Cardiac septum (tissue), 1 donor: ENCODE results near the gene BCO1. TPM values are rescaled to one million over a fixed set of nuclear protein-coding genes. Genes with fewer than 3 reads are reported as not detected.

ENCODE experiments used
- DNase-seq: peaks from one replicate; pipeline ENCODE4 v3.0.0-alpha.2; 2020; ENCODE audit warnings: low spot score
- intact Hi-C: fragments of 100-400 bp; cut with DNase I; formaldehyde crosslinking; loops from one replicate; pipeline ENCODE4 v1.14.0; 2022
- total RNA-seq: library from RNA; stranded (reverse); fragmentation: NEBNext Ultra II Directional; extraction: Animal tissue kit (Norgen Biotek cat#: 25700); gene quantifications from one replicate; pipeline ENCODE4 v1.2.1, GENCODE V29; 2021
- donor health status: DM: no; HTN: no; CAD: no.

The BCO1 gene
- total RNA-seq, 1 donor from 2014 or later = not detected

DNA sequence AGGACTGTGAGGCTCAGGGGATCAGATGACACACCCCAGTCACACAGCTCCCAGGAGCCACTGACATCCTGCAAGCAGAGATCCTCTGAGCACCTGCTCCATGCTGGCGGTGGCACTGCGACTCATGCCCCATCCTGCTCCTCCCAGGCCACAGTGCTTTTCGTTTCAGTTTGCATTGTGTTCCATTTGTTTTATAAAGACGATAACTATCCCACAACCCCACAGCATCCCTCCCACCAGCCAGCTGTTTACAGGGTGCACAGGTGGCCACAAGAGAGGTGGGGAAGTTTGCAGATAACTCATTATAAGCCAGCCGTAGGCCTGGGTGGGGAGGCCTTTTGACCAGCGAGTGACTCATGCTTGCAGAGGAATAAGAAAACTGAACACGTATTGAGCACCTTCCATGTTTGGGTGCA lies 28.2 kb downstream of the BCO1 start:
- intact Hi-C loops = loop anchor here (1.0 kb wide), 1 partner anchor 29 kb away; no protein-coding TSS in a partner anchor

DNA sequence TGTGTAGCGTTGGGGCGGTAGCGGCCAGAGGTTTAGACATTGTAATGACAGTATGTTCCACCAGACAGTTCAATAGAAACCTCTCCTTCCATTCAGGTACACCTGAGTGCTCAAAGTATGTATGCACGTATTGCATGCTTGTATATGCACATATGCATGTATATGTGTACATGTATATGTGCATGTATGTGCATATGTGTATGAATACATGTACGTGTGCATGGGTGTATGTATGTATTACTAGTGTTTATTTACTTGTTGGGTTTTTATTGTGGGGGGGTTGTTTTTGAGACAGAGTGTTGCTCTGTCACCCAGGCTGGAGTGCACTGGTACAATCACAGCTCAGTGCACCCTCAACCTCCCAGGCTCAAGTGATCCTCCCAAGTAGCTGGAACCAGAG lies 30.0 kb downstream of the BCO1 start:
- no peak for DNase-seq
- intact Hi-C loops = no loop called here

More for the DNA sequence above, 28.2 kb downstream of the BCO1 start:
- no peak for DNase-seq

DNA sequence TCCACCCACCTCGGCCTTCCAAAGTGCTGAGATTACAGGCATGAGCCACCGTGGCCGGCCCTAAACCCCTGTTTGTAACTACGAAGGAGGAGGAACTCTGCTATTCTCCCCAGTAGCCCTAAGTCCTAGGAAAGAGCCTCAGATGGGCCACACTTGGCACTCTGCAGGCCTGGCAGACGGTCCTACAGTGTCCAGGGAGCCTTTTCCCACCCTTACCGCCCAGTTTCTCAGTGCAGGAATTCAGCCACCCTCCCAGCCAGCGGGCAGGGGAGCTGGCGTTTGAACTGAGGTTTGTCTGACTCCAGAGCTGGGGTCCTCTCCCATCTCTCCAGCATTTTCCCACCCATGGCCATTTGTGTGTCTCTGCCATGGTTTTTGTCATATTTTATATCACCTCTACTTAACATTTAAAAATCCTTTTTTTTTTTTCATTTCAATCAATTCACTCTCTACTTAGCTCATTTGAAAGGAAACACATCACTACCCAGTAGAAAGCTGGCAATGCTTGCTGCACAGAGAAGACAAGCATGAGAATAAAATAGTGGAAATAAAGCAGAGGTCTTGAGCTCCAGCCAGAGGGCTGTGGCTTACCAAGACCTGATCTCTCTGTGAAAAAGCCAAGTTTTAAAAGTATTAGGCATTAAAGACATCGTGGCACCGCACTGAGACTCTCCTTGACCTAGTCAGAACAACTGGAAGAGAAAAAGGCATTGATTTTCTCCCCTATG lies 34.9 kb downstream of the BCO1 start:
- intact Hi-C loops = no loop called here
- DNase-seq = no peak

DNA sequence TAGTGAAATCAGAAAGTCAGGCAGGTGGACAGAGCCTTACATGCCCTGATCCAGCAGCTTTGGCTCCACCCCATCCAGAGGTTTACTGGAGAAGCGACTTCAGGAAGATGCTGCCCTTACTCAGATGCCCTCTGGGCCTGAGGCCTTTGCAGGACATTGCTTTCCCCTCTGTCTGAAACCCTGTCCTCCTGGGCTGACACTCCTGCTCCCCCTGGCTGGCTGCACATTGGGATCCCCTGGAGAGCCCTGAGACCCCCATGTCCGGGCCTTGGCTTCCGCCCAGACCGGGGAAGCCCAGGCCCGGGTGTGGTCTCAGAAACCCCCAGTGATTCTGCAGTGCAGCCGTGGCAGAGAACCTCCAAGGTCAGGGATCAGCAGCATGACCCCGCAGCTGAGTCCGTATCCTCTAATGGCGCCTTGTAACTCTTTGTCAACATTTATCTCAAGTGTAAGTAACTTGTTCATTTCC lies 36.6 kb downstream of the BCO1 start:
- intact Hi-C loops = no loop called here
- DNase-seq = no peak

- no peak for DNase-seq
- intact Hi-C loops = no loop called here
Observed at GRCh38 chr16:81275795-81276194, 37.3 kb downstream of the BCO1 start.

GRCh38 chr16:81276323-81276722 lies 37.8 kb downstream of the BCO1 start:
- intact Hi-C loops = no loop called here
- no peak for DNase-seq

GRCh38 chr16:81277541-81278080 lies 39.1 kb downstream of the BCO1 start:
- DNase-seq = no peak
- intact Hi-C loops = no loop called here

DNA sequence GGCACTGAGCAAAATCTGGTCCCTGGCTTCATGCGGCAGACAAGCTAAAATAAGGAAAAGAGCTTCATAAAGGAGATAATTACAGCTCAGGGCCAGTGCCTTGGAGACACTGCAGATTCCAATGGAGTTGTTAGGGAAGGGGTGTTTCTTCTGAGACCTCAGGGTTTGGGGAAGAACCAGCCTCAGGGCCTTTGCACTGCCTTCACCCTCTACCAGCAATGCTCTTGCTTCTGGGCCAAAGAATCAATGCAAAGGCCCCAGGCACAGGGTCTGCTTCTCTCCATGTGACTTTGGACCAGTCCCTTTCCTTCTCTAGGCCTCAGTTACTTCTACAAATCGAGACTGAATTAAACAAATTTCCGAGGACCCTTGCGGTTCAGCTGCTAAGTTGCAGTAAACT lies 40.0 kb downstream of the BCO1 start:
- intact Hi-C loops = no loop called here
- DNase-seq = no peak

- DNase-seq = no peak
- intact Hi-C loops = no loop called here
Observed at GRCh38 chr16:81279392-81279791, 40.9 kb downstream of the BCO1 start.

GRCh38 chr16:81280393-81280792 lies 41.9 kb downstream of the BCO1 start:
- intact Hi-C loops = no loop called here

GRCh38 chr16:81283044-81283443 lies 44.6 kb downstream of the BCO1 start:
- intact Hi-C loops = no loop called here
- no peak for DNase-seq

More at GRCh38 chr16:81280393-81280792, 41.9 kb downstream of the BCO1 start:
- no peak for DNase-seq

- intact Hi-C loops = no loop called here
- DNase-seq = no peak
Observed at GRCh38 chr16:81284995-81285600, 46.6 kb downstream of the BCO1 start.

DNA sequence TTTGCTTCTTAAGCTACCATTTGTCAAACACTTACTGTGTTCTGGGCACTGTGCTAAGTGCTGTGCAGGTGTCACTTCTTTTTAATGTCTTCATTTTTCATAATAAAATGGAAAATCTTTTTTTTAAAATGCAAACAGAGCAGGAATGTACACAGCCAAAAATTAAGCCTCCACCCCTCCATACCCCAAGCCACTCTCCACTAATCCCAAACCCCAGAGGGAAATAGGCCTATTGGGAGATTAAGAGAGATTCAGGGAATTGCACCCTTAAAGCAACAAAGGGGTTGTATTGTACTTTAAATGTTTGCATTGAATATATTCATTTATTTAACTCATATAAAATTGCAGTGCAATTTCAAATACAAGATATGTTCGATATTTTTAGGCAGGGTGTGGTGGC lies 47.7 kb downstream of the BCO1 start:
- intact Hi-C loops = no loop called here
- DNase-seq = no peak

GRCh38 chr16:81291117-81291516 lies 52.6 kb downstream of the BCO1 start:
- intact Hi-C loops = no loop called here
- DNase-seq = no peak

DNA sequence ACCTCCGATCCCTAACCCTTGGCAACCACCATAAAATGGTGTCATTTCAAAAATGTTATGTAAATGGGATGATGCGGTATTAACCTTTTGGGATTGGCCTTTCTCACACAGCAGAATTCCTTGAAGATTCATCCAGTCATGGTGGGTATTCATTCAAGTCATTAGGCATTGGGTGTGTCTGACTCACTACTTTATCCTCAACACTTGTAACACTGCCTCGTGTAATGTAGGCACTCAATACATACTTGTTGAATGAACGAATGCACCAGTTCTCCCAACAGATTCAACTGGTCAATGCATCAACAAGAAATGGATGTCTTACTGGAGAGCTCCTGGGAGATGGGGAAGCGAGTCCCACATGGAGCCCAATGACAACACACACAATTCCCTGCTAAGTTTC lies 54.4 kb downstream of the BCO1 start:
- DNase-seq = no peak
- intact Hi-C loops = no loop called here

DNA sequence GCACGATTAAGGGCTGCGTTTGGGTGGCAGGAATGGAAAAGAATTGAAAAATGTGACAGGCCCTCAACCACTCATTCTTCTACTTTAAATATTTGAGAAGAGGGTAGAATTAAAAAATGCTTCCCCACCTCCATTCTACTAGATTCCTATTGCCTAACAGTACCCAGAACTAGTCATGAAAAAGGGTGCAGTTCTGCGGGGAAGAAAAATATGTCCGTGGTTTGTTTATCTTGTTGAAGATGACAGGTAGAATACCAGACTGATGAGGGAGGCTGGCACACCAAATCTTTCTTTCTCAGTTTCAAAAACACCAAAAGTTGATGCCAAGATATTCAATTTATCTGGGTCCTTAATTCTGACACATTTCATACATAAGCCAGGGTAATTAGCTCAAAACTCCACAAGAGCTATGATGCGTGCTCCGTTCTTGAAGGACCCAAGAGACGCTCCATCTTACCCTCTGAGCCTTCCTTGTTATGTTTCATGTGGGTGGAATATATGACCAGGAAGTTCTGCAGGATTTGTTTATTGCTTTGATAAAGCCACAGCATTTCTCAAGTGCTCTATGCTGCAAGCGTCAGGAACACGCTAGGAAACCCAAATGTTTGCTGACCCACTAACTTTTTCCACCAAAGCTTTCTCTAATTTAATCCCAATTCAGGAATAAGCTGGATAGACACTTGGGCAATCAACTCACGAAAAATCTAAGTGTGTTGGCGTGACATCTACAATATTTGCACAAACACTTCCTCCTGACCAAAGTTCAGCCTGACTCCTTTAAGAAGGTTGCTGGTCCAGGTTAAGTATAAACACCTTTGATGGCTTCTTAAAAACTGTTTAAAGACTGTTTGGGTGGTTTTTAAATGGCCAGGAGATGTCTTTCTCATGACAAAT lies 55.7 kb downstream of the BCO1 start:
- DNase-seq = no peak
- intact Hi-C loops = no loop called here

- no peak for DNase-seq
- intact Hi-C loops = no loop called here
Observed at GRCh38 chr16:81296631-81297030, 58.1 kb downstream of the BCO1 start.

- intact Hi-C loops = no loop called here
- DNase-seq = no peak
Observed at GRCh38 chr16:81307770-81308169, 69.3 kb downstream of the BCO1 start.

DNA sequence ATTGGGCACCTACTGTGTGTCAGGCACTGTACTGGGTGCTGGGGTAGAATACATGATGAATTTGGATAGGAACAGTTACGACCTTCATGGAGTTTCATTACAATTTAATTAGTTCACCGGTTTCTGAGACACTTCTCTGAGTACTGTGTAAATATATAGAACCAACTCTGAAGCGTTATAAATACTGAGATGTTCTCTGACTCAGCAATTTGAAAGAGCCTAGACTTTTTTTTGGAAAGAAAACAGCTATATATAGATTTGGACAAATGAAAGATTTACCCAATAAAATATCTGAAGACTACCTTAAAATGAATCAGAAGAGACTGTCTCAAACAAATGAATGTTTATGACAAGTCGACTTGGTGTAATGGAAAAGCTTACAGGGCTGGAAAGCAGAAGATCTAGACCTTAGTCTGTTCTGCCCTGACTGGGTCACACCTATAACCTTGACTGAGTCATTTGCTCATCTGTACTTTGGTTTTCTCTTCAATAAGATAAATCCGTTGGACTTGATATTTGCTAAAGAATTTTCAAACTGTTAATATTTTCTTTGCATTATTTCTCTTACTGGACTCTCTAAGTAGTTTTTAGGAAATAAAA lies 71.7 kb downstream of the BCO1 start:
- intact Hi-C loops = loop anchor here (10.0 kb wide), 1 partner anchor 215 kb away; the partner anchor contains the start of gene GCSH
- DNase-seq = no peak
